Neural crest cell (in vitro differentiated cells): ENCODE results near the gene RASEF. TPM values are rescaled to one million over a fixed set of nuclear protein-coding genes. Genes with fewer than 3 reads are reported as not detected.

Experiments
- DNase-seq: peaks from one replicate; pipeline ENCODE4 v3.0.0; 2021; ENCODE audit warnings: low read depth, mixed read lengths, low spot score
- H3K27ac Mint-ChIP-seq: one replicate; pipeline ENCODE4 v1.8.0; 2021; ENCODE audit warnings: mild to moderate bottlenecking, mixed read lengths; ENCODE audit not compliant: unreplicated experiment
- H3K27me3 Mint-ChIP-seq: 2 replicates; pipeline ENCODE4 v1.8.0; 2021; ENCODE audit warnings: low read depth, mild to moderate bottlenecking, mixed read lengths
- H3K36me3 Mint-ChIP-seq: 2 replicates; pipeline ENCODE4 v1.8.0; 2021; ENCODE audit warnings: low read depth, mild to moderate bottlenecking, mixed read lengths
- H3K4me1 Mint-ChIP-seq: 2 replicates; pipeline ENCODE4 v1.8.0; 2021; ENCODE audit warnings: mixed read lengths
- H3K4me3 Mint-ChIP-seq: one replicate; pipeline ENCODE4 v1.8.0; 2021; ENCODE audit warnings: mild to moderate bottlenecking, mixed read lengths
- H3K9me3 Mint-ChIP-seq: 2 replicates; pipeline ENCODE4 v1.8.0; 2021; ENCODE audit warnings: mixed read lengths
- total RNA-seq: library from RNA; stranded (reverse); gene quantifications from 2 replicates; pipeline ENCODE4 v1.2.1, GENCODE V29; 2021
- TF ChIP-seq, protein P1 (sequence below): fragments of 200-600 bp; sonication (generic); conservative IDR thresholded peaks from 2 replicates; pipeline ENCODE4 v1.5.0; 2021; ENCODE audit warnings: antibody characterized with exemption, mild to moderate bottlenecking

RASEF gene
- total RNA-seq, 1 donor from 2014 or later = 0.16 TPM

DNA sequence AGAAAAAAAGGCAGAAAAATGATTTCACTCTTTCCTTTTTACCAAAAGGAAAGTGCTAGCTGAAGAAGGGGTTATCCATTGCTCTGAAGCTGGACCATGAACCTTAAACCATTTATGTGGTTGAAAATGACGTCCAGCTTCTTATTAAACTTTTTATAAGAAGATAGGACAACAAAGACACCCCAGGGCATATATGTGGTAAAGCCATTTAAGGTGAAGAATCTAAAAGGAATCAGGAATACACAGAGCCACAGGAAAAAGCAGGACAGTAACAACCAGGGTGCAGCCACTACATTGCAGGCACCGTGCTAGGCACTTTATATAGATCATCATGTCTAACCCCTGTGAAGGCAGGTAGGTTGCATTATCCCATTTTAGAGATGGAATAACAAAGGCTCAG, 42.1 kb downstream of the RASEF start:
- no peak overlapping the region for H3K4me3 Mint-ChIP-seq
- peaks cover 4% of the 10 kb centered on the region for H3K27me3 Mint-ChIP-seq
- no peak for DNase-seq
- H3K36me3 Mint-ChIP-seq = no peaks in the 10 kb centered on the region
- no peak overlapping the region for H3K27ac Mint-ChIP-seq
- H3K9me3 Mint-ChIP-seq = peaks cover 3% of the 10 kb centered on the region
- H3K4me1 Mint-ChIP-seq = no peaks in the 10 kb centered on the region
- TF ChIP-seq, protein P1, sequence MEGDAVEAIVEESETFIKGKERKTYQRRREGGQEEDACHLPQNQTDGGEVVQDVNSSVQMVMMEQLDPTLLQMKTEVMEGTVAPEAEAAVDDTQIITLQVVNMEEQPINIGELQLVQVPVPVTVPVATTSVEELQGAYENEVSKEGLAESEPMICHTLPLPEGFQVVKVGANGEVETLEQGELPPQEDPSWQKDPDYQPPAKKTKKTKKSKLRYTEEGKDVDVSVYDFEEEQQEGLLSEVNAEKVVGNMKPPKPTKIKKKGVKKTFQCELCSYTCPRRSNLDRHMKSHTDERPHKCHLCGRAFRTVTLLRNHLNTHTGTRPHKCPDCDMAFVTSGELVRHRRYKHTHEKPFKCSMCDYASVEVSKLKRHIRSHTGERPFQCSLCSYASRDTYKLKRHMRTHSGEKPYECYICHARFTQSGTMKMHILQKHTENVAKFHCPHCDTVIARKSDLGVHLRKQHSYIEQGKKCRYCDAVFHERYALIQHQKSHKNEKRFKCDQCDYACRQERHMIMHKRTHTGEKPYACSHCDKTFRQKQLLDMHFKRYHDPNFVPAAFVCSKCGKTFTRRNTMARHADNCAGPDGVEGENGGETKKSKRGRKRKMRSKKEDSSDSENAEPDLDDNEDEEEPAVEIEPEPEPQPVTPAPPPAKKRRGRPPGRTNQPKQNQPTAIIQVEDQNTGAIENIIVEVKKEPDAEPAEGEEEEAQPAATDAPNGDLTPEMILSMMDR = no peak

DNA sequence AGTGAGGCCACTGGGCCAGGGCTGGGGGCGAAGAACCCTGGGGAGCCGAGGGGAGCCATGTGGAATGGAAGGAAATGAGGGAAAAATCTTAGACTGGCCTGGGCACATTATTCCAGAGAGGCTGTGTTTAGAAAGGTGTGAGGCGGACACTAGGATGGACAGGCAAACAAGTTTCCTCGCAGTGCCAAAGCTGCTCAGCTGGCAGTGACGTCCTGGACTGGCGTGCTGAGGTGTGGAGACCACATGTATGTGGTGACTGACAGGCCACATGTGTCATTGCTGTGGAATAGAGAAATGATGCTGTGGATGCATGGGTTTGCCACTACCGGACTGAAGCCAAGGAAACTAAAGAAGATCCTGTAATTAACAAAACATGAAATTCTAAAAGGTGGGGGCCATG, 42.6 kb downstream of the RASEF start:
- TF ChIP-seq, protein P1 = no peak
- H3K27ac Mint-ChIP-seq = no peak overlapping the region
- peaks cover 3% of the 10 kb centered on the region for H3K9me3 Mint-ChIP-seq
- no peaks in the 10 kb centered on the region for H3K36me3 Mint-ChIP-seq
- DNase-seq = no peak
- H3K4me1 Mint-ChIP-seq = no peaks in the 10 kb centered on the region
- H3K4me3 Mint-ChIP-seq = no peak overlapping the region
- peaks cover 4% of the 10 kb centered on the region for H3K27me3 Mint-ChIP-seq

DNA sequence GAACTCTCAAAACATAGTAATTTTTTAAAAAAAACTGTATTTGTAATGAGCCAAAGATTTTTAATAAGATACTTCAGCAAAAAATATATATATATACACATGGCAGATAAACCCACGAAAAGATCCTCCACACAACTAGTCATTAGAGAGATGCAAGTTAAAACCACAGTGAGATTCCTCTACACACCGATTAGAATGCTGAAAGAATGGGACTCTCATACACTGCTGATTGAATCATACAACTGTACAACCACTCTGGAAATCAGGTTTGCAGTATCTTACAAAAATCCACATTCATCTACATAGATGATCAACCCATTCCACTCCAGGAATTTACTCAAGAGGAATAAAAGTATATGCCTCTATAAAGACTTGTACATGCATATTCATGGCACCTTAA, 43.7 kb downstream of the RASEF start:
- Mint-ChIP-seq H3K4me1 (no peaks in the 10 kb centered on the region), H3K9me3 (peaks cover 3% of the 10 kb centered on the region), H3K36me3 (no peaks in the 10 kb centered on the region), H3K27me3 (peaks cover 4% of the 10 kb centered on the region), H3K27ac (no peak overlapping the region), H3K4me3 (no peak overlapping the region)
- TF ChIP-seq, protein P1 = no peak
- DNase-seq = no peak

DNA sequence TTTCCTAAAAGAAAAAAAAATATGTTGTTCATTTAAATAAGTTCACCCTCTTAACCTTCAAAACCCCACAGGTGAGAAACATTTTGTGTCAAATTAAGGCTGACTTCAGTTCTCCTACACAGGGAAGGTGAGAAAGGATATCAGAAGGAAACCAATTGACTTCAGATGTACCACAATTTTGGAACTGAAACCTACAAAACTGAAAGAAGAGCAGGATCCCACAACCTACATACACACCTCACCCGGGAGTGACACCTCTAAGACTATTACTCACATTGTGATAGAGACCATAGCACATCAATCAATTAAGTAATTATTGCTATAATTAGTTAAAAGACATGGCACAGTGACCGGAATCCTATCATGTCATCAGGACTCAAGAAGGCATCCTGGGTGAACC, 47.0 kb downstream of the RASEF start:
- no peaks in the 10 kb centered on the region for H3K27me3 Mint-ChIP-seq
- H3K9me3 Mint-ChIP-seq = peaks cover 3% of the 10 kb centered on the region
- H3K4me3 Mint-ChIP-seq = no peak overlapping the region
- no peak overlapping the region for H3K27ac Mint-ChIP-seq
- TF ChIP-seq, protein P1 = no peak
- DNase-seq = no peak
- H3K4me1 Mint-ChIP-seq = no peaks in the 10 kb centered on the region
- no peaks in the 10 kb centered on the region for H3K36me3 Mint-ChIP-seq

DNA sequence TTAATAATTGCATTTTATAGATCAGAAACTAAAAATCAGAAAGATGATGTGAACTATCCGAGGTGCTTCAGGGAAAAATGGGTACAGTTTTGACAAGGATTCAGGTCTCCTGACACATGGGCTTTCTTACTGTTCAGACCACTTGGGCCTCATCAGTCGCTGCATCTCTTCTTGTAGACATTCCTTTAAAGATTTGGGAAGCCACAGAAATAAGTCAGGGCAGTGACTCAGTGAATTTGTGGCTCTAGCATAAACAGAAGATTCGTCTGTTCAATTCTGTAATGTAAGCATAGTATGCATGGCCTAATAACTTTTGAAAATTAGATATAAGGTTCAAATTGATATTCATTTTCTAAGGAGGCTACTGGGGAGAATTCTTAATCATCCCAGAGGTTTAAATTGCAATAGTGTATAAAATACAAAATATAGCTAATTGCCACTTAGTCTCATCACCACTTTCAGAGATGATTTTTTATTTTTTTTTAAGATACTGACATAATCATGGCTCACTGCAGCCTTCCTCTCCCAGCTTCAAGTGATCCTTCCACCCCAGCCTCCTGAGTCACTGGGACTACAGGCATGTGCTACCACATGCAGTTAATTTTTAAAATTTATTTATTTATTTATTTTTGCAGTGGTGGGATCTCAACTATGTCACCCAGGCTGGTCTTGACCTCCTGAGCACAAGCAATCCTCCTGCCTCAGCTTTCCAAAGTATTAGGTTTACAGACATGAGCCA, 48.9 kb downstream of the RASEF start:
- TF ChIP-seq, protein P1 = no peak
- no peak overlapping the region for H3K27ac Mint-ChIP-seq
- no peak for DNase-seq
- peaks cover 3% of the 10 kb centered on the region for H3K9me3 Mint-ChIP-seq
- H3K27me3 Mint-ChIP-seq = no peaks in the 10 kb centered on the region
- no peaks in the 10 kb centered on the region for H3K4me1 Mint-ChIP-seq
- H3K36me3 Mint-ChIP-seq = no peaks in the 10 kb centered on the region
- H3K4me3 Mint-ChIP-seq = no peak overlapping the region
